Stomach (tissue), 9 donors: ENCODE measurements around the gene AIG1. TPM values are rescaled to one million over a fixed set of nuclear protein-coding genes. Genes with fewer than 3 reads are reported as not detected.

Source experiments
- DNase-seq, 2 donors: peaks; one replicate each; pipeline versions ENCODE4 v3.0.0 to v3.0.0-alpha.2; 2013 to 2019
- H3K27ac ChIP-seq, 5 donors: fragments of 200-600 bp in 4 of 5; sonication (generic) in 4 of 5; one replicate each; pipeline ENCODE4 v1.5.1; 2013 to 2019; ENCODE audit warnings: mild to moderate bottlenecking in 1 of 5, moderate library complexity in 1 of 5
- H3K27me3 ChIP-seq, 3 donors: fragments of 200-600 bp; sonication (generic); one replicate each; pipeline ENCODE4 v1.5.1; 2017 to 2019; ENCODE audit warnings: mixed run types in 1 of 3
- H3K36me3 ChIP-seq, 4 donors: fragments of 200-600 bp; sonication (generic); 1 replicate in 3 of 4; 2 replicates in 1 of 4; pipeline ENCODE4 v1.5.1; 2016 to 2019
- H3K4me1 ChIP-seq, 4 donors: fragments of 200-600 bp; sonication (generic); one replicate each; pipeline ENCODE4 v1.5.1; 2016 to 2019
- H3K4me3 ChIP-seq, 4 donors: fragments of 200-600 bp; sonication (generic) in 3 of 4; one replicate each; pipeline ENCODE4 v1.5.1; 2016 to 2019; ENCODE audit warnings: mild to moderate bottlenecking in 1 of 4
- H3K9me3 ChIP-seq, 4 donors: fragments of 200-600 bp; sonication (generic); one replicate each; pipeline ENCODE4 v1.5.1; 2016 to 2019
- CTCF ChIP-seq, 7 experiments: fragments of 450-650 bp in 4 of 7; fragments of 200-600 bp in 3 of 7; sonication (generic) in 3 of 7; IDR thresholded peaks; one replicate each; pipeline ENCODE4 v1.5.1; 2016 to 2019; ENCODE audit warnings: antibody characterized with exemption in 7 of 7, control low read depth in 2 of 7, mild to moderate bottlenecking in 1 of 7
- EP300 ChIP-seq: sonication (generic); formaldehyde crosslinking; IDR thresholded peaks from one replicate; pipeline ENCODE4 v1.6.1; 2017; ENCODE audit warnings: antibody characterized with exemption
- POLR2A ChIP-seq, 4 donors: fragments of 450-650 bp; IDR thresholded peaks; one replicate each; pipeline ENCODE4 v1.6.1; 2016; ENCODE audit warnings: antibody characterized with exemption in 4 of 4, control low read depth in 2 of 4, mild to moderate bottlenecking in 1 of 4, moderate library complexity in 1 of 4
- POLR2AphosphoS5 ChIP-seq, 3 donors: sonication (generic); formaldehyde crosslinking; IDR thresholded peaks; one replicate each; pipeline ENCODE4 v1.6.1; 2016; ENCODE audit warnings: antibody characterized with exemption in 3 of 3
- WGBS, 5 donors: extraction: QIAGEN DNeasy Blood & Tissue Kit in 3 of 5; methylation state at CpG; one replicate each; pipeline versions ENCODE4 v1.1.5 to v1.1.7; 2013 to 2018; 5-methylcytosine and 5-hydroxymethylcytosine counted together
- intact Hi-C: fragments of 100-400 bp; cut with DNase I; formaldehyde crosslinking; loops from one replicate; pipeline ENCODE4 v1.15.1; 2023; ENCODE audit warnings: low total_unique reads
- polyA plus RNA-seq, 3 donors: library from polyadenylated mRNA; stranded (reverse); fragments of 200-250 nt; gene quantifications; one replicate each; pipeline ENCODE4 v1.2.3, GENCODE V29; 2013
- total RNA-seq, 5 donors: library from RNA; depleted of rRNA; stranded (reverse); fragments of >200 nt; gene quantifications; one replicate each; pipeline versions ENCODE4 v1.1.0 to v1.2.3, GENCODE V29; 2014 to 2016
- donor health status: healthy with polysubstance abuse.
- donor health status: Bipolar disorder and iron deficiency.
- donor health status: healthy.

The AIG1 gene
- total and polyA plus RNA-seq, 8 donors, result 10.8 to 220 (median 29.7) TPM; not detected in 1

DNA sequence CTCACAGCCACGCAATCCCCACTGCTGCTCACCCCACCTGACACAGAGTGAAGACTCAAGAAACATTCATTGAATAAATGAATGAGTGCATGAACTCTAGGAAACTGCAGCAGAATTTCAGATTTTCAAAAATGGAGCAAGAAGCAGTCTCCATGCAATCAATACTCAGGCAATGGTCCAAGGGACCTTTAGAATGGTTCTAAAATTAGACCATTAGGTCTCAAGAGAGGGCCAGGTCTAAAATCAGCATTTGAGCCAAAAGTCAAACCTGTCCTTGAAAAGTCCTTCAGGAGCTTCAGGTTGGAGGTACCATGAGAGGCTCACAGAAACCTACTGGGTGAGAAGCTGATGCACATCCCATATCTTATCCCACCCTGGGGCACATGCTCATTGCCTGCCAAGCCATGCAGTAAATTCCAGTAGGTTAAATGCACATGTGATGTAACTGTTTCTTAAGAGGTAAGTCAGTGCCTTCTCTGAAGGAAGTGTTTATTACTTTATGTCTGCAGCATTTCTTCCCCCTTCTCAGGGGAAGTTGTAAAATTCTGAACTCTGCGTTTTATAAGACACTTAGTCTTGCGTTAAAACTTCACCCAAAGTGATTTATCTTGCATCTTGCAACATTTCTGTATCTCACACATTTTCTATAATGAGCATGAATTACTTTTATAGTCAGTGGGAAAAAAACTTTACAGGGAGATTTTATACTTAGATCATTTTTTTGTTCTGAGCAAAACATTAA, 263.2 kb downstream of the AIG1 start:
- intact Hi-C loops, result no loop called here
- TF ChIP-seq EP300 (no peak), POLR2AphosphoS5 (IDR thresholded peaks at IDR 0.05) (no peak), CTCF (IDR thresholded peaks at IDR 0.05) (no peak)
- 86 to 89% (median 88%) methylated on average over 3 of the region's 3 CpGs for WGBS, 5 donors

GRCh38 chr6:143325379-143326140, 264.9 kb downstream of the AIG1 start:
- WGBS, 5 donors, result 81 to 100% (median 93%) methylated on average over 1 of the region's 1 CpG
- DNase-seq, result no peak
- H3K36me3 ChIP-seq, result no peaks in the 10 kb centered on the region
- intact Hi-C loops, result no loop called here
- no peak for TF ChIP-seq EP300
- TF ChIP-seq POLR2AphosphoS5 (IDR thresholded peaks at IDR 0.05), result no peak
- no peak for TF ChIP-seq CTCF (IDR thresholded peaks at IDR 0.05)
- TF ChIP-seq POLR2A (IDR thresholded peaks at IDR 0.05), result no peak
- no peak overlapping the region for H3K4me3 ChIP-seq
- no peak overlapping the region for H3K27ac ChIP-seq
- H3K27me3 ChIP-seq, result no peaks in the 10 kb centered on the region
- no peaks in the 10 kb centered on the region for H3K9me3 ChIP-seq
- H3K4me1 ChIP-seq, result no peaks in the 10 kb centered on the region

More for the DNA sequence above, 263.2 kb downstream of the AIG1 start:
- Histone ChIP-seq H3K36me3 (no peaks in the 10 kb centered on the region), H3K4me1 (no peaks in the 10 kb centered on the region), H3K4me3 (no peak overlapping the region), H3K27me3 (no peaks in the 10 kb centered on the region), H3K9me3 (no peaks in the 10 kb centered on the region), H3K27ac (no peak overlapping the region)
- no peak for DNase-seq

- 57 to 82% (median 72%) methylated on average over 1 of the region's 1 CpG for whole genome bisulfite sequencing, 5 donors
- no peak for DNase-seq
- Histone ChIP-seq H3K36me3 (peaks cover 0 to 6% (median 3%) of the 10 kb centered on the region in 4 donors), H3K4me1 (no peaks in the 10 kb centered on the region), H3K9me3 (no peaks in the 10 kb centered on the region), H3K27ac (no peak overlapping the region), H3K4me3 (no peak overlapping the region), H3K27me3 (no peaks in the 10 kb centered on the region)
- intact Hi-C loops, result no loop called here
- TF ChIP-seq POLR2AphosphoS5 (IDR thresholded peaks at IDR 0.05) (no peak), POLR2A (IDR thresholded peaks at IDR 0.05) (no peak)
Measured at GRCh38 chr6:143328876-143329275, 268.2 kb downstream of the AIG1 start.

- DNase-seq, result no peak
- TF ChIP-seq CTCF (IDR thresholded peaks at IDR 0.05) (no peak), EP300 (no peak), POLR2A (IDR thresholded peaks at IDR 0.05) (no peak), POLR2AphosphoS5 (IDR thresholded peaks at IDR 0.05) (no peak)
- H3K4me1 ChIP-seq, result no peaks in the 10 kb centered on the region
- no peaks in the 10 kb centered on the region for H3K27me3 ChIP-seq
- intact Hi-C loops, result no loop called here
- H3K36me3 ChIP-seq, result peaks cover 0 to 10% (median 5%) of the 10 kb centered on the region in 4 donors
- H3K9me3 ChIP-seq, result no peaks in the 10 kb centered on the region
- WGBS, 5 donors, result 80 to 93% (median 92%) methylated on average over 3 of the region's 3 CpGs
- no peak overlapping the region for H3K4me3 ChIP-seq
- H3K27ac ChIP-seq, result no peak overlapping the region
Measured at GRCh38 chr6:143329323-143329722, 268.6 kb downstream of the AIG1 start.
